HG03558 (cell line): ENCODE data around the gene SPATC1L.

Experiments used
- ATAC-seq: cut with Tn5 transposase; IDR thresholded peaks from one replicate; pipeline ENCODE4 v1.9.1; 2021; ENCODE audit warnings: moderate number of reproducible peaks; ENCODE audit not compliant: unreplicated experiment; ENCODE audit errors: extremely low read depth

The SPATC1L gene

DNA sequence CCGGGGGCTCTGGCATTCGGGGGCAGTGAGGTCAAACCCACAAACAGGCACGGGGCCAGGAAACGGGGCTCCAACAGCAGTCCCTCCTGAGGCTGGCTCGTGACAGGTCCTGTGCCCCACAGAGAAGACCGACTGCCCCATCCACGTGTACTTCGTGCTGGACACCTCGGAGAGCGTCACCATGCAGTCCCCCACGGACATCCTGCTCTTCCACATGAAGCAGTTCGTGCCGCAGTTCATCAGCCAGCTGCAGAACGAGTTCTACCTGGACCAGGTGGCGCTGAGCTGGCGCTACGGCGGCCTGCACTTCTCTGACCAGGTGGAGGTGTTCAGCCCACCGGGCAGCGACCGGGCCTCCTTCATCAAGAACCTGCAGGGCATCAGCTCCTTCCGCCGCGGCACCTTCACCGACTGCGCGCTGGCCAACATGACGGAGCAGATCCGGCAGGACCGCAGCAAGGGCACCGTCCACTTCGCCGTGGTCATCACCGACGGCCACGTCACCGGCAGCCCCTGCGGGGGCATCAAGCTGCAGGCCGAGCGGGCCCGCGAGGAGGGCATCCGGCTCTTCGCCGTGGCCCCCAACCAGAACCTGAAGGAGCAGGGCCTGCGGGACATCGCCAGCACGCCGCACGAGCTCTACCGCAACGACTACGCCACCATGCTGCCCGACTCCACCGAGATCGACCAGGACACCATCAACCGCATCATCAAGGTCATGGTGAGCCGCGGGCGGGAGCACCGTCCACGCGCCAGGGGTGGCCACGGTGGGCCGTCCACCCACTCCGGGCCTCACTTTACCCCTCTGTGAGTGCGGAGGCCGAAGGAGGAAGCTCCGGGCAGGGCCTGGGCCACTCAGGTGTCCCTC, 72.2 kb downstream of the SPATC1L start:
- no peak for ATAC-seq

DNA sequence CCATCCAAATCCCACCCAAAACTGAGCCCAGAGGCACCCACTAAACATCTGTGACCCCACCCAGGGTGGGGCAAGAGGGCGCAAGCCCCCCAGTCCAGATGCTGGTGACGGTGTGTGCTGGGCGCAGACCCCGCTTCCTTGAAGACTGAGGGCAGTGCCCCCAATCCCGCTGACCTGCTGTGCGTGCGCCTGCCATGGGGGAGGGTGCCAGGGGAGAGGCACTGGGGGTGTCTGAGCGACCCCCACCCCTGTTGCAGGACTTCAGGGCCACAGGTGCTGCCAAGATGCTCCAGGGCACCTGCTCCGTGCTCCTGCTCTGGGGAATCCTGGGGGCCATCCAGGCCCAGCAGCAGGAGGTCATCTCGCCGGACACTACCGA, 73.1 kb downstream of the SPATC1L start:
- no peak for ATAC-seq
